HAP-1 (cell line): ENCODE measurements around the gene SCN4A.

Source experiments
- DNase-seq, 2 experiments: peaks; one replicate each; pipeline ENCODE4 v3.0.0-alpha.2; 2016 to 2020; ENCODE audit warnings: low spot score in 2 of 2
- H3K27me3 ChIP-seq: fragments of 250-450 bp; sonication (Bioruptor Pico); 2 replicates; pipeline ENCODE4 v1.5.1; 2020; ENCODE audit warnings: low read depth, mild to moderate bottlenecking, moderate library complexity
- H3K36me3 ChIP-seq: fragments of 250-450 bp; sonication (Bioruptor Pico); replicated peaks from 2 replicates; pipeline ENCODE4 v1.5.1; 2020; ENCODE audit warnings: mild to moderate bottlenecking
- H3K4me1 ChIP-seq: fragments of 250-450 bp; sonication (Bioruptor Pico); 2 replicates; pipeline ENCODE4 v1.5.1; 2020; ENCODE audit warnings: mild to moderate bottlenecking
- H3K4me3 ChIP-seq: fragments of 250-450 bp; sonication (Bioruptor Pico); 2 replicates; pipeline ENCODE4 v1.5.1; 2020; ENCODE audit warnings: mild to moderate bottlenecking, moderate library complexity
- H3K9me3 ChIP-seq: fragments of 250-450 bp; sonication (Bioruptor Pico); 2 replicates; pipeline ENCODE4 v1.5.1; 2020; ENCODE audit warnings: mild to moderate bottlenecking, moderate library complexity
- in situ Hi-C: fragments of 300-500 bp; cut with MboI; formaldehyde crosslinking; loops from 3 replicates; pipeline ENCODE4 v1.14.3; 2020; ENCODE audit warnings: low sequenced_read_pairs, inconsistent platforms, mixed read lengths

Gene SCN4A

DNA sequence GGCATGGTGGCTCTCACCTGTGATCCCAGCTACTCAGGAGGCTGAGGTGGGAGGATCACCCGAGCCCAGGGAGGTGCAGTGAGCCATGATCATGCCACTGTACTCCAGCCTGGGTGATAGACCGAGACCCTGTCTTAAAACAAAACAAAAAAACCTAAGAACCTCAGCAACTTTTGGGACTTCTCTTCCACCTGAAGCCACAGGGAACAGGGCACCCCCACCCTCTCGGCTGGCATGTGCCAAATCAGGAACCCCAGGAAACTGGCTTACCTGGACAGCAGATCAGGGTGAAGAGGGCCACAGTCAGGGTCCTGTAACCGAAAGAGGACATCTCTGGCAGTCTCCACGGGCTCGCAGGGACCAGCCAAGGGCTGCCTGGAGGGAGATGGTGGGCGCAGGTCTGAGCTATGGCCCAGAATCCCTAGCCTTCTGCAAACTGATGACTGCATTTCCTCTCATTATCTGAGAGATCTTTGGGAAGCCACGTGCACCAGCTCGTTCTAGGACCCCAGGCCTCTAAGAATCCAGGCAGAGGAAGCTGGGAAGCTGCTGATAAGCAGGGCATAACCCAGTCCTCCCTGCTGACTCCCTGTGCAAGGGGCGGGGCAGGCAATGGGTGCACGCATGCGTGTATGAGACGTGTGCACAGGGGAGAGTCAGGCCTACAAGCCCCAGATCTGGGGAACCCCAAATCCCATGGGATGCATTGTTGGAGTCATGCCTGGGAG lies 33.8 kb upstream of the SCN4A start:
- no peaks in the 10 kb centered on the region for H3K4me1 ChIP-seq

DNA sequence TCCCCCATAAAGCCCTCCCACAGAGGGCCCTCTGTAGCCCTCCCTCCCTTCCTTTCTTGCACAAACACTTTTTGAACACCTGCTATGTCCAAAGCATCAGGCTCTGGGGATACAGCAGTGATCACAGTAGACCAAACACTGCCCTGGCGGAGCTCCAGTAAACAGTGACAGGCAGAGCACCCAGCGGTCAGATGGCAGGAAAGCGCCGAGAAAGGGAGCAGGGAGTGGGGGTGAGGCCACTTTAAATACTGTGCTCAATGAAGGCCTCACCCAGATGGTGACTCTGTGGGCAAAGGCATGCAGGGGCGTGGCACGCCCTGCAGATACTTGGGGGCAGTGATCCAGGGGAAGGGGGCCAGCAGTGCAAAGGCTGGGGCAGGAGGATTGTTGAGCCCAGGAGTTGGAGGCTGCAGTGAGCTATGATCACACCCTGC lies 33.0 kb upstream of the SCN4A start:
- DNase-seq, result no peak
- Histone ChIP-seq H3K9me3 (no peaks in the 10 kb centered on the region), H3K36me3 (no peaks in the 10 kb centered on the region), H3K4me3 (no peak overlapping the region), H3K4me1 (no peaks in the 10 kb centered on the region), H3K27me3 (no peaks in the 10 kb centered on the region)
- in situ Hi-C loops, result no loop called here

More for the DNA sequence above, 33.8 kb upstream of the SCN4A start:
- DNase-seq, result no peak
- H3K9me3 ChIP-seq, result no peaks in the 10 kb centered on the region
- in situ Hi-C loops, result no loop called here
- no peaks in the 10 kb centered on the region for H3K27me3 ChIP-seq
- H3K4me3 ChIP-seq, result no peak overlapping the region
- H3K36me3 ChIP-seq, result no peaks in the 10 kb centered on the region

DNA sequence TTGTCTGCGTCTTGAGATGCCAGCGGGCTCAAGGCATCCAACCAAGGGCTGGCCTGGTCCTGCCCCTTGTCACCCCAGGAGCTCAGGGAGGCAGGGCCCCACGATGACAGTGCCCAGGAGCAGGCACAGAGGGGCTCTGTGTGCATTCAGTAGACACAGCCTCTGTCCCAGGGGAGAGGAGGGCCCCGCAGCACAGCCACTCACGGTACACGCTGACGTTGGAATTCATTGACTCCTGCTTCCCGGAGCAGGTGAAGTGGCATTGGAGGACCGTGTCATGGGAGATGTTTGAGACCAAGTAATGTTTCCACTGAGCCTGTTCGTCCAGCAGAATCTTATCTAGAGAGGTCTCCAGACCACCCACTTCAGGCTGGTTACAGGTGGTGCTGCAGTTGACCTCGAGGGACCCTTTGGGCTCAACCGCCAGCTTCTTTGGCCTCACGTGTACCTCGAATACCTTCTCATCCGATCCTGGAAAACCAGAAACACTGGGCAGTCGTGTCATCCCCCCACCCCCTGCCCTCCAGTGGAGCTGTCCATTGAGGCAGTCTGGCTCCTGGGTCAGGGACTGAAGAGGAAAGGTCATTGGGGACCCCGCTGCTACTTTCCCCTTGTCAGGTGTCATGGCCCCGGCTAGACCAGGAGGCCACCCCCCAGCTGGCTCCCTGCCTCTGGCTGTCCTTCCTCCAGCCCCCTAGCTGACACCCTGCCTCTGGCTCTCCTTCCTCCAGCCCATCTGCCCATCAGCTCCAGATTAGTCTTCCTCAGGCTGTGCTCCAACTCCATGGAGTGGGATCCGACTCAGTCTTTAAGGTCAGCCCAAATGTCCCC lies 32.4 kb upstream of the SCN4A start:
- in situ Hi-C loops, result no loop called here
- no peaks in the 10 kb centered on the region for H3K4me1 ChIP-seq
- no peaks in the 10 kb centered on the region for H3K36me3 ChIP-seq
- no peak overlapping the region for H3K4me3 ChIP-seq
- DNase-seq, result peak in 1 of 2 experiments; percentile 3
- no peaks in the 10 kb centered on the region for H3K27me3 ChIP-seq
- H3K9me3 ChIP-seq, result no peaks in the 10 kb centered on the region

DNA sequence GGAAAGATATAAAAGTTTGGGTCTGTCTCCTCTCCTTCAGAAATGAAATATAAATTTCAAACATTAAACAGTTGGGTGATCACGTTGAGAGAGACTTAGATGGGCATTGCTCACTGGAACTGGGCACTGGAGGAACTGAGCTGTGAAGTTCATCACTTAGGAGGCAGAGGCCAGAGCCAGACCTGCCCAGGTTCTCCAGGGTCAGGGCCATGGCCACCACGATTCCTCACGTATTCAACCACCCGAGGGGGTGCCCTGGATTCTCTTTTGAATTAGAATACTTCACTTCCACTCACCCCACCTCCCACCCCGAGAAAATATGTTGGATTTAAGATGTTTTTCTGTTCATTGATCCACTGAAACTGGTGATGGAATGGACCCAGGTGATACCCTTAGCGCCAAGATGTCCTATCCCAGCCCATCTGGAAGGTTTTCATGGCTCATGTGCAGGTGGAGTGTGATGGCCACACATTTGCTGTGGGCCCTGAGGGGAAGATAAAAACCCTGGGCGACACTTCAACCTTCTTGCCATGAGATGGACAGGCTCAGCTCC lies 31.6 kb upstream of the SCN4A start:
- Histone ChIP-seq H3K36me3 (no peaks in the 10 kb centered on the region), H3K27me3 (no peaks in the 10 kb centered on the region), H3K4me1 (no peaks in the 10 kb centered on the region), H3K9me3 (no peaks in the 10 kb centered on the region), H3K4me3 (no peak overlapping the region)
- no peak for DNase-seq
- in situ Hi-C loops, result no loop called here

DNA sequence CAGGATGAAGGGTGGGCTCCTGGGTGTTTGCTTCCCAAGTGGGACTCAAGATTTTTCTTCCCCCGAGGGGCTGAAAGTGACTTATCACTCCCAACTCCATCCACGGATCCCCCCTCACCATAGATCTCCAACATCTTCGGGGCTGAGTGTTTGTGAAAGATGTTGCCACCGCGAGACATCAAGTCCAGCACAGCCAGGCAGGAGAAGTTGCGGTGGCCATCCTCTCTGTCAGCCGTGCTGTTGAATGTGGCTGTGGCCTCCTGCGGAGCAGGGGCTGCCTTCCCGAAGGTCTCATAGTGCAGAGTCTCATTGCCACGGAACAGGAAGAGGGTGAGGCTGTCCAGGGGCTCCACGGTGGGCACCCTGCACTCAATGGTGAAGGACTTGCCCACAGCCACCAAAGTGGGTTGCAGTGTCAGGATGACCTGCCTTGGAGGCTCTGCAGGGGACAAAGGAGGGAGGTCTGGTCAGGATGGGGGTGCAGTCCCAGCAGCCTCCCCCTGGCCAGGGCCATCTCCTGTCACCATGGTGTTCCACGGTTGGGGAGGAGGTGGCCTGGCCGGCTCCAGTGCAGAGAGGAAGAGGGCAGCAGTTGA lies 30.9 kb upstream of the SCN4A start:
- DNase-seq, result no peak
- Histone ChIP-seq H3K27me3 (no peaks in the 10 kb centered on the region), H3K9me3 (no peaks in the 10 kb centered on the region), H3K4me3 (no peak overlapping the region), H3K4me1 (no peaks in the 10 kb centered on the region), H3K36me3 (no peaks in the 10 kb centered on the region)
- in situ Hi-C loops, result no loop called here

DNA sequence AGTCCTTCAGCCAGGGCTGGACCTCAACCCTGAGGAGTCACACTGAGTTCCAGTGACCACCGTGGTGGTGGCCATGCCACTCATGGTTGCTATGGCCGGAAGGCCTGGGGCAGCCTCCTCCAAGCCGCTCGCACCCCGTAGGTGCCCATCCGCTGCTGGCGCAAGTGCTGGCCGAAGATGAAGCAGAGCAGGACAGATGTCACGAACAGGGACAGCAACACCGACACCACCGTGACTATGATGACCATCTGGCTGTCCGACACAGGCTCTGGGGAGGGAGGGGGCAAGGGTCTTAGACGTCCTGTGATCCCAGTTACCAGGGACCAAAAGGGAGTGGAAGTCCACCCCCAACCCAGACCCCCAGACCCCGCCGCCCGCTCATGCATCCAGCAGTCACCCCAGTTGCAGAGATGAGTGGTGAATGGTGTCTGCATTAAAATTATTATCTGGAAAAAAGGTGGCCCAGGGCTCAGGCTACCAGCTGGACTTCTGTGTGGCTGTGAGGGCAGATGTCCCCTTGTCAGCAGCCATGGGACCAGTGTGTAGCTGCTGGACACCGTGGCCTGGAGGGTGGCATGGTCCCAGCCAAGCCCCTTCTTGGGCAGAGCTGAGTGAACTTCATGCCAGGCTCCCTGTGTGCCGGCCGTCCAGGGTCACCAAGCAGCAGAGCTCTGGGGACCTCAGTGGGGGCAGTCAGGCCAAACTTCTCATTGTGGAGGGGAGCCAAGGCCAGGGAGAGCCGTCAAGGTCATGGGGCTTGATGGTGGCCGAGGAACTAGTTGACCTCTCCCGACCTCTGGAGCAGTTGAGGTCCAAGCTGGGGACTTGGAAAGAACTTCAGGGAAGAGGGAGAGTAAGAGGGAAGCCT lies 30.2 kb upstream of the SCN4A start:
- Histone ChIP-seq H3K36me3 (no peaks in the 10 kb centered on the region), H3K9me3 (no peaks in the 10 kb centered on the region), H3K4me1 (no peaks in the 10 kb centered on the region), H3K27me3 (peaks cover under 1% of the 10 kb centered on the region; the same call in 1 of the 2 replicates), H3K4me3 (no peak overlapping the region)
- in situ Hi-C loops, result no loop called here
- DNase-seq, result no peak

DNA sequence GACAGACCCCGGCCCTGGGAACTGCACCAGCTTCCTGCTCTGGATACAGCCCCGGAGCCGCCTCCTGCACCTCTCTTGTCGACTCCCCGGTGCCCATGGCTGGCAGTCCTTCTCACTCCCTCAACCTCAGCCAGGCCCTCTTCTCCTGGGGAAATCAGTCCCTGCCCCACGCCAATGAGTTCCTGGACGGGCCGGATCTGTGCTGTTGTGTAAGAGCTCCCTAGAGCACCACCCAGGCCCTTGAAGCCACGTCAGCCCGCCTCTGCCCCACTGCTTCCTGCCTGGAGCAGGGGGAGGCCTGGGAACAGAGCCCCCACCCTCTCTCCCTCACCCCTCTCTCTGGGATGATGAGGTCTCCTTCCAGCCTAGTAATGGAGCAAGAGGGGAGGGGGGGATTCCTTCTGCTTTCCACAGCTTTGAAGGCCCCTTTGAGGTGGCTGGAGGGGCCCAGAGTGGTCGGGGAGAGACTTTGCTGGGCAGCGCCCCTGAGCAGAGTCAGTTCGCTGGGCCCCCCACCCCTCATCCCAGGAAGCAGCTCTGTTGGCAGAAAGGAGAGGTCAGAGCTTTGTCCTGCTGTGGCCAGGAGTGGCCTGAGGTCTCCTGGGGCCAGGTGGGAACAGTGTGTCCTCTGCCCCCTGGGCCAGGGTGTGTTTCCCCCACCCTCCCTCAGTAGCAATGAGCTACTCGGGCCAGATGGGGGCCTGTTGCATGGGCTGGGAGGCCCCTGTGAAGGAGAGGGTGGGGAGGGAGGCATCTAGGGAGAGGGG lies 29.2 kb upstream of the SCN4A start:
- Histone ChIP-seq H3K9me3 (no peaks in the 10 kb centered on the region), H3K27me3 (peaks cover 7% of the 10 kb centered on the region; the same call in 1 of the 2 replicates), H3K4me3 (no peak overlapping the region), H3K4me1 (no peaks in the 10 kb centered on the region), H3K36me3 (no peaks in the 10 kb centered on the region)
- in situ Hi-C loops, result no loop called here
- no peak for DNase-seq

DNA sequence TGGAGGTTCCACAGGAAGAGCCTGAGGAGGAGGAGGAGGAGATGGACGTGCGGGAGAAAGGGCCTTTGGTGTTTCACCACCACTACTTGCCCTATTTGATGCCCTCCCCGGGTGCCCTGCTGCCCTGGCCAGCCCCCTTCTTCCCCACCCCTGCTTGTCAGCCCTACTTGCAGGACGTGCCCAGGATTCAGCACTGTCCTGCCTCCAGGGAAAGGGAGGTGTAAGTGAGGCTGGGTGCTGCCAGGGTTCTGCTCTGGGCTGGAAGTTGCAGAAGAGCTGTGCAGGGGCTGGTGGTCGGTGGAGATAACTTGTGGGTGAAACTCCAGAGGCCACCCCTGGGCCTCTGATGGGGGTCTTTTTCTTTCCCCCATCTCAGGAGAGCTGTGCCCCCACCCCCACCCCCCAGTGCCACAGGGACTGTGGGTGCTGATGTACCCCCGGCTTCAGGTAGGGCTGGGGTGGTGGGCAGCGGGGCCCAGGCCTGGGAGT lies 28.4 kb upstream of the SCN4A start:
- H3K27me3 ChIP-seq, result peaks cover 7% of the 10 kb centered on the region; the same call in 1 of the 2 replicates
- in situ Hi-C loops, result no loop called here
- no peaks in the 10 kb centered on the region for H3K36me3 ChIP-seq
- no peaks in the 10 kb centered on the region for H3K9me3 ChIP-seq
- H3K4me1 ChIP-seq, result no peaks in the 10 kb centered on the region
- DNase-seq, result no peak
- H3K4me3 ChIP-seq, result no peak overlapping the region

DNA sequence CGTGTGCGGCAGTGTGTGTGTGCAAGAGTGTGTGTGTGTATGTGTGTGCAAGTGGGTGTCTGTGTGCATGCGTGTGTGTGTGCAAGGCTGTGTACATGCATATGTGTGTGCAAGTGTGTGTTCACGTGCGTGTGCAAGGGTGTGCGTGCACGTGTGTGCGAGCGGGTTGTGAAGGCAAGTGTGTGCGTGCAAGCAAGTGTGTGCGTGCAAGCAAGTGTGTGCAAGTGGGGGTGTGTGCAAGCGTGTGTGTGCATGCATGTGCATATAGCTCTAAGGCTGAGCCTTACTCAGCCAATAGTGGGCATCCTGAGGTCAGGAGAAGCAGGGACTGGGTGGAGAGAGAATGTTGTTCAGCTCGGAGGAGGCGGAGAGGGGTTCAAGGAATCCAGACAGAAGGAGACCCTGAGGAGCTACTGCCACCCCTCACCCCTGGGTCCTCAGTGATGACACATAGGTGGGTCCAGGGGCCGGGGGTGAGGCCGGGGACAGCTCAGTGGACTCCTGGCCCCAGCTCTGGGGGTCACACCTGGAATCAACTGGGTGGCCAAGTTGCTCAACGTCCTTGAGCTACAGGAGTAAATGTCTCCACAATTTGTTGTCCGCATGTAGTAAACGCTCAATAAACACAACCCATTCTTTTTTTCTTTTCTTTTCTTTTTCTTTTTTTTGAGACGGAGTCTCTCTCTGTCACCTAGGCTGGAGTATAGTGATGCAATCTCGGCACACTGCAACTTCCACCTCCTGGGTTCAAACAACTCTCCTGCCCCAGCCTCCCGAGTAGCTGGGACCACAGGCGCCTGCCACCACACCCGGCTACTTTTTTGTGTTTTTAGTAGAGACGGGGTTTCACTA lies 27.2 kb upstream of the SCN4A start:
- in situ Hi-C loops, result no loop called here
- Histone ChIP-seq H3K4me3 (no peak overlapping the region), H3K27me3 (peaks cover 8% of the 10 kb centered on the region; the same call in 1 of the 2 replicates), H3K36me3 (no peaks in the 10 kb centered on the region), H3K4me1 (no peaks in the 10 kb centered on the region), H3K9me3 (no peaks in the 10 kb centered on the region)
- DNase-seq, result no peak

DNA sequence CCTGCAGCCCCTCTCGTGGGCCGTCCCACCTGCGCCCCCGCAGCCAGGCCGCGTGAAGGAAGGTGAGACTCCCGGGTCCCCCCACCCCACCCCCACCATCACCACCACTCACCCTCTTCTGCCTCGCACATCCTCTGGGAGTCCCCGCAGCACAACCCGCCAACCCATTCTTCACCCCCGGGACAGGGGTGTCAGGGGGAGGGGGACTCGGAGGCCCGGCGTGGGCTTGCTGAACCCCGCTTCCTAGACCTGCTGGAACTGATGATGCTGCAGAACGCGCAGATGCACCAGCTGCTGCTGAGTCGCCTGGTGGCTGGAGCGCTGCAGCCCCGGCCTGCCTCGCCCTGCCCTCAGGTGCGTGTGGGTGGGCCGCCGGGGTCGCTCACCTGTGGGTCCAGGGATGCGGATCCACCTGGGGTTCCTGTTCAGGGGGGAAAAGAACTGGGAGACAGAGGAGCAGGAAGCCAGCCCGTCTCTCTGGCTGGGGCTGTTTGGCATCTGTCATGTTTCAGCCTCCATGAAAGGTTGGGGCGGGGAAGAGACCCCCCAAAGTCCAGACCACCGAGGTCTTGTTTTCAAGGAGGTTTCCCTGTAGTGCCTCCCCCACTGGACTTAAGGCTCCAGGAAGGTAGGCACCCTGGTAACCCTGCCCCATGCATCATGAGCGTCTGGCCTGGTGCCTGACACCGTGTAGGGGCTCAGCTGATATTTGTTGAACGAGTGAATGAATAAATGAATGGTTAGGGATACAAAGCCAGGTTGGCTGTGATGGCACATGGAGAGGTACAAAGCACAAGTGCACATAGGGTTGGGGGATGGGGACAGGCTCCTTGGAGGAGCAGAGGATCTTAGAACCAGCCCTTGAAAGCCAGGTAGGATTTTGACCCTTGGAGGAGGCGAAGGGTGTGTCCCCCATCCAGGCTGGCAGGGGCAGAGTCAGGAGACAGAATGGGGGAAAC lies 26.3 kb upstream of the SCN4A start:
- in situ Hi-C loops, result no loop called here
- DNase-seq, result no peak
- no peaks in the 10 kb centered on the region for H3K4me1 ChIP-seq

More for the DNA sequence above, 26.3 kb upstream of the SCN4A start:
- H3K4me3 ChIP-seq, result peak overlapping the region; percentile 36
- no peaks in the 10 kb centered on the region for H3K9me3 ChIP-seq
- no peaks in the 10 kb centered on the region for H3K36me3 ChIP-seq
- peaks cover 11% of the 10 kb centered on the region; the same call in 1 of the 2 replicates for H3K27me3 ChIP-seq
